Psoas muscle (tissue), 8 donors: ENCODE results near the gene NDUFA8. TPM values are rescaled to one million over a fixed set of nuclear protein-coding genes. Genes with fewer than 3 reads are reported as not detected.
A peak's percentile ranks its signal among the peaks of the same experiment; 100 is the strongest.

ENCODE experiments used
- ATAC-seq, 4 donors: fragments of 200-7000 bp; cut with Tn5 transposase; one replicate each; pipeline ENCODE4 v1.9.1; 2020; ENCODE audit warnings: moderate library complexity in 3 of 4, mild to moderate bottlenecking in 2 of 4
- DNase-seq, 2 donors: peaks; one replicate each; pipeline ENCODE4 v3.0.0-alpha.2; 2020
- H3K27ac ChIP-seq: fragments of 200-600 bp; one replicate; pipeline ENCODE4 v1.8.0; 2022
- H3K27me3 ChIP-seq, 3 donors: fragments of 200-600 bp in 1 of 3; one replicate each; pipeline versions ENCODE4 v1.6.1 to v1.8.0; 2013 to 2022; ENCODE audit warnings: low read length in 2 of 3, mild to moderate bottlenecking in 2 of 3, moderate library complexity in 1 of 3; ENCODE audit not compliant: insufficient read depth in 3 of 3
- H3K36me3 ChIP-seq, 2 donors: fragments of 200-600 bp in 1 of 2; one replicate each; pipeline versions ENCODE4 v1.6.1 to v1.8.0; 2013 to 2022; ENCODE audit warnings: low read depth in 1 of 2, mild to moderate bottlenecking in 1 of 2, moderate library complexity in 1 of 2; ENCODE audit not compliant: insufficient read depth in 1 of 2
- H3K4me1 ChIP-seq: fragments of 200-600 bp; one replicate; pipeline ENCODE4 v1.8.0; 2022
- H3K4me3 ChIP-seq: fragments of 200-600 bp; one replicate; pipeline ENCODE4 v1.8.0; 2022; ENCODE audit warnings: mild to moderate bottlenecking
- H3K9me3 ChIP-seq: fragments of 200-600 bp; one replicate; pipeline ENCODE4 v1.8.0; 2022
- WGBS, 3 donors: extraction: QIAGEN DNeasy Blood & Tissue Kit; methylation state at CpG; one replicate each; pipeline versions ENCODE4 v1.1.6 to v1.1.7; 2013; 5-methylcytosine and 5-hydroxymethylcytosine counted together
- intact Hi-C, 2 donors: fragments of 100-400 bp; cut with DNase I; formaldehyde crosslinking; loops; one replicate each; pipeline versions ENCODE4 v1.11.0 to v1.14.2; 2022
- polyA plus RNA-seq, 3 donors: library from polyadenylated mRNA; stranded (reverse); fragments of 200-250 nt; gene quantifications; one replicate each; pipeline ENCODE4 v1.2.3, GENCODE V29; 2013
- total RNA-seq, 4 donors: library from RNA; stranded (reverse); fragmentation: NEBNext Ultra II Directional in 2 of 4; extraction: Animal tissue kit (Norgen Biotek cat#: 25700) in 2 of 4; gene quantifications; one replicate each; pipeline versions ENCODE4 v1.2.1 to v1.2.4, GENCODE V29; 2021 to 2023
- TF ChIP-seq, protein P1 (sequence below): fragments of 200-600 bp; IDR thresholded peaks from one replicate; pipeline ENCODE4 v1.8.0; 2022; ENCODE audit warnings: antibody characterized with exemption
- donor health status: healthy with polysubstance abuse.
- donor health status: DM: no; HTN: no; CAD: no; lungs with moderate emphysema.
- donor health status: Bipolar disorder and iron deficiency.
- donor health status: healthy.
- donor health status: DM: yes; HTN: yes; CAD: no.
- donor health status: DM: no; HTN: no; CAD: no.
- donor health status: DM: no; HTN: no; CAD: no.
- donor health status: DM: yes; HTN: yes; CAD: no.

Gene NDUFA8
- total and polyA plus RNA-seq, 7 donors: 78.9 to 257 (median 148) TPM

DNA sequence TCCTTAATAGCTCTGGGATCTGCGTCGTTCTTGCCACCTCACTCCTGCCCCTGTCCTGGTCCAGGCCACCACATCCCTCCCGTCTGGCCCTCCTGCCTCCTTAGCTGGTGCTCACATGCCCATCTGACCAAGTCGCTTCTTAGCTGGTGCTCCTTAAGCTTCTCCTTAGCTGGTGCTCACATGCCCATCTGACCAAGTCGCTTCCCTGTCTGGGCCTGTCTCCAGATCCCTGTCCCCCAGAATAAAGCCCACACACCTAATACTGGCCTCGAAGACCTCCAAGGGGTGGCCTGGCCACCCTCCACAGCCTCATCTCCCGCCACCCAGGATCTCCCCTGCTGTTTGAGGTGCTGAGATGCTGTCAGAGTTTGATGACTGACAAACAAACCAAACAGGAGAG, 35.1 kb downstream of the NDUFA8 start:
- H3K4me1 ChIP-seq: peaks cover 6% of the 10 kb centered on the region
- no peak overlapping the region for H3K4me3 ChIP-seq
- no peaks in the 10 kb centered on the region for H3K9me3 ChIP-seq
- no peak for DNase-seq
- peaks cover 0 to 13% (median 0%) of the 10 kb centered on the region in 3 donors for H3K27me3 ChIP-seq
- WGBS, 3 donors: 73 to 85% (median 79%) methylated on average over 7 of the region's 7 CpGs
- H3K36me3 ChIP-seq: no peaks in the 10 kb centered on the region
- H3K27ac ChIP-seq: no peak overlapping the region
- ATAC-seq: no peak
- TF ChIP-seq, protein P1, sequence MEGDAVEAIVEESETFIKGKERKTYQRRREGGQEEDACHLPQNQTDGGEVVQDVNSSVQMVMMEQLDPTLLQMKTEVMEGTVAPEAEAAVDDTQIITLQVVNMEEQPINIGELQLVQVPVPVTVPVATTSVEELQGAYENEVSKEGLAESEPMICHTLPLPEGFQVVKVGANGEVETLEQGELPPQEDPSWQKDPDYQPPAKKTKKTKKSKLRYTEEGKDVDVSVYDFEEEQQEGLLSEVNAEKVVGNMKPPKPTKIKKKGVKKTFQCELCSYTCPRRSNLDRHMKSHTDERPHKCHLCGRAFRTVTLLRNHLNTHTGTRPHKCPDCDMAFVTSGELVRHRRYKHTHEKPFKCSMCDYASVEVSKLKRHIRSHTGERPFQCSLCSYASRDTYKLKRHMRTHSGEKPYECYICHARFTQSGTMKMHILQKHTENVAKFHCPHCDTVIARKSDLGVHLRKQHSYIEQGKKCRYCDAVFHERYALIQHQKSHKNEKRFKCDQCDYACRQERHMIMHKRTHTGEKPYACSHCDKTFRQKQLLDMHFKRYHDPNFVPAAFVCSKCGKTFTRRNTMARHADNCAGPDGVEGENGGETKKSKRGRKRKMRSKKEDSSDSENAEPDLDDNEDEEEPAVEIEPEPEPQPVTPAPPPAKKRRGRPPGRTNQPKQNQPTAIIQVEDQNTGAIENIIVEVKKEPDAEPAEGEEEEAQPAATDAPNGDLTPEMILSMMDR: no peak
- intact Hi-C loops: loop anchor here (2.0 to 10.0 kb wide), 4 partner anchors 224 to 690 kb away; partner anchors contain the start of gene OR1K1 (in 1 of the 2)

GRCh38 chr9:122124048-122124447, 35.5 kb downstream of the NDUFA8 start:
- Histone ChIP-seq H3K36me3 (no peaks in the 10 kb centered on the region), H3K4me3 (no peak overlapping the region), H3K27ac (no peak overlapping the region), H3K27me3 (peaks cover 0 to 13% (median 0%) of the 10 kb centered on the region in 3 donors), H3K9me3 (no peaks in the 10 kb centered on the region), H3K4me1 (peaks cover 6% of the 10 kb centered on the region)
- 74 to 94% (median 75%) methylated on average over 1 of the region's 1 CpG for WGBS, 3 donors
- TF ChIP-seq, protein P1: no peak
- intact Hi-C loops: loop anchor here (2.0 to 10.0 kb wide), 4 partner anchors 225 to 691 kb away; partner anchors contain the start of gene OR1K1 (in 1 of the 2)
- DNase-seq (no peak), ATAC-seq (no peak)

DNA sequence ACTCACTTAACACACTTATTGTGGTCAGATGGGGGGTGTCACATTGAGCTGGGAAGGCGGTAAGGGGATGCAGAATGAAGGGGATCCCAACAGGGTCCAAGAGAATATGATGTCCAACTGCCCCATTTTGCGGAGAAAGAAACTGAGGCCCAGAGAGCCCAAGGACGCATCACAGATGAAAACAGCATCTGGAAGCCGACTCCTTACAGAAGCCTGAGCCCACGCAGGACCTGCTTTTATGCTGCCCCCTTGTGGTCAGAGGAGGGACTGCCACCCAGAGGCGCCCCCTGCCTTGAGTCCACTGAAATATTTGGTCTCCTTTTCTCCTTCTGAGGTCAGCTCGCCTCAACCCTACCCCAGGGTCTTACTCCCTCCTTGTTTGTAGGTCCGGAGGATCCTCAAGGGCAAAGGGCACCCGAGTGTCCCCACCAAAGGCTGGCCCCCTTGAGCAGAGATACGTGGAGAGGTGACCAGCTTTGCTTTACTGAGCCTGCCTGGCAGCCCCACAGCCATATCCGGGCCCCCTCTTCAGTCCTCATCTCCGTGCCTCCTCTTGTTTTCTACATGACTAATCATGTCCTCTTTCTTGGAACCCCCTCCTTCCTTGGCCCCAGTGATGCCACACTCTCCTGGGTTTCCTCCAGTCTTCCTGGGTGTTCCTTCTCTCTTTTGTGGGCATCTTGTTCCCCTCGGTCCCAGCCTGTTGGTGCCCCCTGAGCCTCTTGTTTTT, 36.5 kb downstream of the NDUFA8 start:
- peaks cover 0 to 13% (median 0%) of the 10 kb centered on the region in 3 donors for H3K27me3 ChIP-seq

DNA sequence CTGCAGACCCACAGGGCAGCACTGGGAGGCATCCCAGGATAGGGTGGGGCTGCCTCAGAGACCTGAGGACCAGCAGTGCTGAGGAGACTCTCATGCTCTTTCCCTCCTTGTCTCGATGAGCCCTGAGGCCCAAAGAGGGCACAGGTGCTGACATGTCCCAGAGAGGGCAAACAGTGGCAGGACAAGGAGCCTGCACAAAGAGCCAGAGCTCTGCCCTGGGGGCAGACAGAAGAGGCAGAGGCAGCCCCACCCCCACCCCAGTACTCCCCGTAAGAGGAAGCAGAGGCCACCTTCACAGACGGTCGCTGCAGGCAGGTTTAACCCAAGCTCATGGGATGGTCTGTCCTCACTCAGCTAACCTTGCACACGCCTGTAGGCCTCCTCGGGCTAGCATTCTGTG, 37.1 kb downstream of the NDUFA8 start:
- Histone ChIP-seq H3K4me3 (no peak overlapping the region), H3K36me3 (no peaks in the 10 kb centered on the region), H3K27me3 (peaks cover 0 to 13% (median 0%) of the 10 kb centered on the region in 3 donors), H3K9me3 (no peaks in the 10 kb centered on the region), H3K4me1 (peaks cover 6% of the 10 kb centered on the region), H3K27ac (no peak overlapping the region)
- intact Hi-C loops: loop anchor here (10.0 kb wide), 3 partner anchors 332 to 692 kb away; partner anchors contain the start of gene OR1K1 (in 1 of the 2)
- ATAC-seq: no peak
- DNase-seq: no peak
- WGBS, 3 donors: 63 to 73% (median 69%) methylated on average over 6 of the region's 6 CpGs
- TF ChIP-seq, protein P1: no peak

More for the DNA sequence above, 36.5 kb downstream of the NDUFA8 start:
- Histone ChIP-seq H3K4me3 (no peak overlapping the region), H3K4me1 (peaks cover 6% of the 10 kb centered on the region), H3K27ac (no peak overlapping the region), H3K9me3 (no peaks in the 10 kb centered on the region), H3K36me3 (no peaks in the 10 kb centered on the region)
- TF ChIP-seq, protein P1: peak; percentile 97
- intact Hi-C loops: loop anchor here (1.0 to 10.0 kb wide), 5 partner anchors 23 to 692 kb away; partner anchors contain the start of gene OR1K1 (in 1 of the 2)
- peak; percentile 69 to 85 for DNase-seq
- ATAC-seq: peak; percentile 69 to 80 (median 78)
- 29 to 31% (median 31%) methylated on average over 13 of the region's 13 CpGs for WGBS, 3 donors
